Right ventricle myocardium superior (tissue), 1 donor: ENCODE measurements around the gene SDSL. TPM values are rescaled to one million over a fixed set of nuclear protein-coding genes. Genes with fewer than 3 reads are reported as not detected.

Experiments
- ATAC-seq: fragments of 200-7000 bp; cut with Tn5 transposase; one replicate; pipeline ENCODE4 v1.9.1; 2020; ENCODE audit warnings: mild to moderate bottlenecking; ENCODE audit not compliant: poor library complexity
- DNase-seq: peaks from one replicate; pipeline ENCODE4 v3.0.0-alpha.2; 2020
- intact Hi-C: fragments of 100-400 bp; cut with DNase I; formaldehyde crosslinking; loops from one replicate; pipeline ENCODE4 v1.11.2; 2022
- total RNA-seq: library from RNA; stranded (reverse); fragmentation: NEBNext Ultra II Directional; extraction: Animal tissue kit (Norgen Biotek cat#: 25700); gene quantifications from one replicate; pipeline ENCODE4 v1.2.1, GENCODE V29; 2021
- donor health status: DM: no; HTN: yes; CAD: no; lungs with severe emphysema.

SDSL gene
- total RNA-seq, 1 donor from 2014 or later: 6.3 TPM

- ATAC-seq: peak; percentile 58
- no peak for DNase-seq
- intact Hi-C loops: no loop called here
Measured at GRCh38 chr12:113413488-113413939, 8.7 kb upstream of the SDSL start.

DNA sequence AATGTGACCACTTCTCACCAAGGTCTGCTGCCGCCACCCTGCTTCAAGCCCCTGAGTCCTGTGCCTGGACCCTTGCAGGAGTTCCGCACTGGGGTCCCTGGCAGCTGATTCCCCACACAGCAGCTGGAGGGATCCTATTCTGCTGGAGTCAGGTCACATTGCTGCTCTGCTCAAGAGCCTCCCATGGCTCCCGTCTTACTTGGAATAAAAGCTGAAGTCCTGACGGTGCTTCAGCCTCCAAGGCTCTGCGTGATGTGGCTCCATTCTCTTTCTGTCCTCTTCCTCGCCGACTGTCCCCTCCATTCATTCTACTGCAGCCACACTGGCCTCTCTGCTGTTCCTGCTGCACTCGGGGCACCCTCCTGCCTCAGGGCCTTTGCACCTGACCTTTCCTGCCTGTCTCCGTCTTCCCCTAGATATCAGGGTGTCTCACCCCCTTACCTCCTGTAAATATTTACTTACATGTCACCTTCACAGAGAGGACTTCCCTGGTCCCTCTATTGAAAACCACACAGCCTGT, 7.6 kb upstream of the SDSL start:
- no peak for ATAC-seq
- intact Hi-C loops: no loop called here
- DNase-seq: no peak

DNA sequence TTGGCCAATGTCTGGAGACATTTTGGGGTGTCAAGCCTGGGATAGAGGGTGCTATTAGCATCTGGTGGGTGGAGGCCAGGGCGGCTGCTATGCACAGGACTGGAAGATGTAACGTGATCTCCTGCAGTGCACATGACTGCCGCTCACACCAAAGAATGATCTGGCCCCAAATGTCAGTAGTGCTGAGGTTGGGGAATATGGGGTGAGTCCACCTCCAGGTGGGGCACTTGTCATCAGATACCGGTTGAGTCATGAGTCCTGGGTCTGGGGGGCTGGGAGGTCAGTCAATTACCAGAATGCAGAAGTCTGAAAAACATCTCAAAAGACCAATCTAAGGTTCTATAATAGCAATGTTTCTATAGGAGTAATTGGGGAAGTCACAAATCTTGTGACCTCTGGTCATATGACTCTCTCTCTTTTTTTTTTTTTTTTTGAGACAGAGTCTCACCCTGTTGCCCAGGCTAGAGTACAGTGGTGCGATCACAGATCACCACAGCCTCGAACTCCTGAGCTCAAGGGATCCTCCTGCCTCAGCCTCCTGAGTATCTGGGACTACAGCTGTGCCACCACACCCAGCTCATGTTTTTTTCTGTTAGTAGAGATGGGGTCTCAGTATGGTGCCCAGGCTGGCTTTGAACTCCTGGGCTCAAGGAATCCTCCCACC, 6.0 kb upstream of the SDSL start:
- intact Hi-C loops: no loop called here
- ATAC-seq (peak; percentile 46), DNase-seq (no peak)

GRCh38 chr12:113418213-113418879, 3.8 kb upstream of the SDSL start:
- ATAC-seq (peak; percentile 5), DNase-seq (no peak)

GRCh38 chr12:113420996-113421595, 1.1 kb upstream of the SDSL start:
- intact Hi-C loops: loop anchor here (5.0 to 10.0 kb wide), 2 partner anchors 109 to 236 kb away; partner anchors contain the start of genes DDX54 and RITA1
- DNase-seq (no peak), ATAC-seq (no peak)

More at GRCh38 chr12:113418213-113418879, 3.8 kb upstream of the SDSL start:
- intact Hi-C loops: no loop called here

- DNase-seq (no peak), ATAC-seq (no peak)
- intact Hi-C loops: loop anchor here (5.0 to 10.0 kb wide), 2 partner anchors 111 to 238 kb away; partner anchors contain the start of genes DDX54 and RITA1
Measured at GRCh38 chr12:113422886-113423669, 898 bp downstream of the SDSL start.

DNA sequence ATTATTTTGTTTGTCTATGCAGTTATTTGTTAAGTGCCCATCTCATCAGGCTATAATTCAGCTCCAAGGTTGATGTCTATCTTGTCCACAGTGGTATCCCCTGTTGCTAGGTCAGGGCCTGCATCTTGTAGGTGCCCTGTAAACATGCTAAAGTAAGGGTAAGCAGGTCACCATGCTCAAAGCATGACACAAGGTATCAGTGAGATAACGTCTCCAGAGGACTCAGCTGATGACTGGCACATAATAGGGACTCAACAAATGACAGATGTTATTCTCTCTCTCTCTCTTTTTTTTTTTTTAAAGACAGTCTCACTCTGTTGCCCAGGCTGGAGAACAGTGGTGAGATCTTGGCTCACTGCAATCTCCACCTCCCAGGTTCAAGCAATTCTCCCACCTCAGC, 2.3 kb downstream of the SDSL start:
- DNase-seq: no peak
- ATAC-seq: no peak
- intact Hi-C loops: loop anchor here (5.0 to 10.0 kb wide), 2 partner anchors 112 to 240 kb away; partner anchors contain the start of genes DDX54 and RITA1

GRCh38 chr12:113424915-113425823, 3.0 kb downstream of the SDSL start:
- ATAC-seq (peak; percentile 53), DNase-seq (peak; percentile 72)
- intact Hi-C loops: loop anchor here (5.0 to 10.0 kb wide), 2 partner anchors 113 to 240 kb away; partner anchors contain the start of genes DDX54 and RITA1

- DNase-seq (no peak), ATAC-seq (no peak)
- intact Hi-C loops: loop anchor here (10.0 kb wide), 1 partner anchor 241 kb away; the partner anchor contains the start of genes DDX54 and RITA1
Measured at GRCh38 chr12:113425960-113426453, 3.8 kb downstream of the SDSL start.

DNA sequence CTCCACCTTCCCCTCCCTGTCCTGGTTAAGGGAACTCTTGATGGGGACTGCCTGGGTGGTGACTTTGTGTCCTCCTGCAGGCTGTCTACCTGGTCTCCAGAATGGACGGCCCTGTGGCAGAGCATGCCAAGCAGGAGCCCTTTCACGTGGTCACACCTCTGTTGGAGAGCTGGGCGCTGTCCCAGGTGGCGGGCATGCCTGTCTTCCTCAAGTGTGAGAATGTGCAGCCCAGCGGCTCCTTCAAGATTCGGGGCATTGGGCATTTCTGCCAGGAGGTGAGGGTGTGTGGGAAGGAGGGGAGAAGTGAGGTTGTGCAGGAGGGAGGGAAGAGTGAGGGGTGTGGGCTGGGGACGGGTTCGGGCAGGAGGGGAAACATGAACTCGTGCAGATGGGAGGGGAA, 5.7 kb downstream of the SDSL start:
- intact Hi-C loops: loop anchor here (10.0 kb wide), 1 partner anchor 243 kb away; the partner anchor contains the start of genes DDX54 and RITA1
- DNase-seq (no peak), ATAC-seq (no peak)

- DNase-seq (no peak), ATAC-seq (no peak)
- intact Hi-C loops: loop anchor here (10.0 kb wide), 1 partner anchor 244 kb away; the partner anchor contains the start of genes DDX54 and RITA1
Measured at GRCh38 chr12:113428482-113428881, 6.3 kb downstream of the SDSL start.

DNA sequence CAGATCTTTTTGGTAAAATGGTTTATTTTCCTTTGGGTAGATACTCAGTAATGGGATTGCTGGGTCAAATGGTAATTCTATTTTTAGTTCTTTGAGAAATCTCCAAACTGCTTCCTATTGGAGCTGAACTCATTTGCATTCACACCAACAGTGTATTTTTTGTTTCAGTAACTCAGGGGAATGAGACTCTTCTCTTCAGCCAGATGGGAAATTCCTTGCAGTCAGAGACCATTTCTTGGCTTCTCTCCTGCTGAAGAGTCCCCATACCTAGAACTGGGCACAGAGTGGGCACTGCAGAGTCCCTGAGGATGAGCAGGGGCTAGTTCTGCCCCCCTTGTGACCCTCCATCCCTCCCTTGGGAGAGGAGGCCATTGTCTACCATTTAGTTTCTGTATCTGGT, 10.8 kb downstream of the SDSL start:
- ATAC-seq (no peak), DNase-seq (no peak)
- intact Hi-C loops: no loop called here

DNA sequence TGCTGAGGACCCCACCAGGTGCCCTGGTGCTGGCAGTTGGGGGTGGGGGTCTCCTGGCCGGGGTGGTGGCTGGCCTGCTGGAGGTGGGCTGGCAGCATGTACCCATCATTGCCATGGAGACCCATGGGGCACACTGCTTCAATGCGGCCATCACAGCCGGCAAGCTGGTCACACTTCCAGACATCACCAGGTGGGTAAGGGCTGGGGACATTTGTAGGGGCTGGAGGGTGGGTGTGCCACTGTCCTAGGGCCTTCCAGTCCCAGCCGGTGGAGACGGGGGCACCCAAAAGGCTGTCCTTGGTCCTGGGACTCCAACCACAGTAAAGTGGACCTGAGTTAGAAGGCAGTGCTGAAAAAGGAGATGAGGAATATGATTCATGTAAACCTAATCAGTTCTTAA, 13.2 kb downstream of the SDSL start:
- ATAC-seq: no peak
- no peak for DNase-seq
- intact Hi-C loops: no loop called here

GRCh38 chr12:113436586-113436985, 14.4 kb downstream of the SDSL start:
- ATAC-seq: no peak
- intact Hi-C loops: no loop called here
- DNase-seq: no peak

DNA sequence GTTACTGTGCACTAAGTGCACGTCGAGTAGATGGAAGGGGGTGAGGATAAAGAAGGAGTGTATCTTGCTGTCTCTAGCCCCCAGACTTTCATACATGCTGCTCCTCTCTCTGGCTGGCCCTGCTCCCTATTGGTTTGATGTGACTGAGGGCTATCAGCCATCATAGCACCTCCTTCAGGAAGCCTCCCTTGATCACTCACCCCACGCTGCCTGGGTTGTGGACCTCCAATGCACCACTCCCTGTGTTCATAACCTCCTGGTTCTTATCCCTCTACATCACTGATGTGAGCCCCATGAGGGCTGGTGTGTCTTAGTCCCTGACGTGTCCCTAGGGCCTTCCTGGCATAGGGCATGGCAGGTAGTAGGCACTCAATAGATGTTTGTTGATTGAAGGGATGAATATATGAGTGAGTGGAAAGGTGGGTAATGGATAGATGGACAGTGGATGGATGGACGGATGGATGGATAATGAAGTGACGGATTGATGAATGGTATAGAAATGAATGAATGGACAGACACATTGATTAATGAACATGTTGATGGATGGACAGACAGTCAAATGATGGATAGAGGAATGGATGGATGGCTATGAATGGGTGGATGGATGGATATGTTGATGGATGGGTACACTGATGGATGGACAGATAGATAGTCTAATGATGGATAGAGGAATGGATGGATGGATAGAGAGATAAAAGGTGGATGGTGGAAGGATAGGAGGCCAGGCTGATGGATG, 15.0 kb downstream of the SDSL start:
- DNase-seq (no peak), ATAC-seq (no peak)
- intact Hi-C loops: no loop called here

- no peak for DNase-seq
- ATAC-seq: no peak
- intact Hi-C loops: no loop called here
Measured at GRCh38 chr12:113437729-113438100, 15.5 kb downstream of the SDSL start.
